GM23338 (cell line): ENCODE measurements around the gene FBXL2. TPM values are rescaled to one million over a fixed set of nuclear protein-coding genes. Genes with fewer than 3 reads are reported as not detected.

Experiments
- ATAC-seq: fragments of 200-7000 bp; cut with Tn5 transposase; 3 replicates; pipeline ENCODE4 v1.9.1; 2020
- DNase-seq: peaks from one replicate; pipeline ENCODE4 v3.0.0-alpha.2; 2015; ENCODE audit warnings: low spot score
- H2AFZ ChIP-seq: fragments of 200-600 bp; sonication (generic); 2 replicates; pipeline ENCODE4 v1.8.0; 2016; ENCODE audit warnings: antibody characterized with exemption, mild to moderate bottlenecking, moderate library complexity
- H3F3A ChIP-seq: fragments of 200-600 bp; sonication (generic); replicated peaks from 2 replicates; pipeline ENCODE4 v1.8.0; 2017; ENCODE audit warnings: antibody characterized with exemption, mixed run types, low read depth
- H3K27ac ChIP-seq: fragments of 200-600 bp; sonication (generic); 2 replicates; pipeline ENCODE4 v1.6.1; 2016; ENCODE audit warnings: low read depth
- H3K27me3 ChIP-seq: fragments of 200-600 bp; sonication (generic); 2 replicates; pipeline ENCODE4 v1.8.0; 2016; ENCODE audit warnings: mild to moderate bottlenecking, mixed run types, moderate library complexity; ENCODE audit not compliant: insufficient read depth
- H3K36me3 ChIP-seq: fragments of 200-600 bp; sonication (generic); 2 replicates; pipeline ENCODE4 v1.8.0; 2016; ENCODE audit warnings: mild to moderate bottlenecking; ENCODE audit not compliant: insufficient read depth
- H3K4me1 ChIP-seq: fragments of 200-600 bp; sonication (generic); 2 replicates; pipeline ENCODE4 v1.8.0; 2016; ENCODE audit warnings: mild to moderate bottlenecking, moderate library complexity; ENCODE audit not compliant: insufficient read depth
- H3K4me2 ChIP-seq: fragments of 200-600 bp; sonication (generic); 2 replicates; pipeline ENCODE4 v1.7.1; 2017; ENCODE audit warnings: mixed run types
- H3K4me3 ChIP-seq: fragments of 200-600 bp; sonication (generic); 2 replicates; pipeline ENCODE4 v1.6.1; 2016; ENCODE audit warnings: mixed run types
- H3K79me2 ChIP-seq: fragments of 200-600 bp; sonication (generic); replicated peaks from 2 replicates; pipeline ENCODE4 v1.8.0; 2017; ENCODE audit warnings: mild to moderate bottlenecking; ENCODE audit not compliant: insufficient read depth
- H3K9me2 ChIP-seq: fragments of 200-600 bp; sonication (generic); 2 replicates; pipeline ENCODE4 v1.8.0; 2017; ENCODE audit not compliant: insufficient read depth
- H4K20me1 ChIP-seq: fragments of 200-600 bp; sonication (generic); replicated peaks from 2 replicates; pipeline ENCODE4 v1.8.0; 2017; ENCODE audit warnings: mild to moderate bottlenecking; ENCODE audit not compliant: insufficient read depth
- H3K27ac Mint-ChIP-seq: 2 replicates; pipeline ENCODE4 v1.8.0; 2020; ENCODE audit warnings: inconsistent platforms, mild to moderate bottlenecking, moderate library complexity, mixed read lengths
- H3K27me3 Mint-ChIP-seq: 3 replicates; pipeline ENCODE4 v1.8.0; 2022; ENCODE audit warnings: low read depth, mild to moderate bottlenecking, moderate library complexity, mixed read lengths, inconsistent platforms; ENCODE audit not compliant: insufficient read depth, poor library complexity
- H3K36me3 Mint-ChIP-seq: 3 replicates; pipeline ENCODE4 v1.8.0; 2021; ENCODE audit warnings: low read depth, mild to moderate bottlenecking, inconsistent platforms, moderate library complexity, mixed read lengths
- H3K4me1 Mint-ChIP-seq: 3 replicates; pipeline ENCODE4 v1.8.0; 2020; ENCODE audit warnings: mild to moderate bottlenecking, inconsistent platforms, mixed read lengths
- H3K4me3 Mint-ChIP-seq: 3 replicates; pipeline ENCODE4 v1.8.0; 2021; ENCODE audit warnings: moderate library complexity, mild to moderate bottlenecking, inconsistent platforms, mixed read lengths
- H3K9me3 Mint-ChIP-seq: 3 replicates; pipeline ENCODE4 v1.8.0; 2020; ENCODE audit warnings: moderate library complexity, mild to moderate bottlenecking, inconsistent platforms, mixed read lengths
- JUNB ChIP-seq: IDR thresholded peaks from one replicate; pipeline ENCODE4 v1.6.1; 2016; ENCODE audit warnings: antibody characterized with exemption; ENCODE audit not compliant: unreplicated experiment
- NANOG ChIP-seq: IDR thresholded peaks from 2 replicates; pipeline ENCODE4 v1.6.1; 2016; ENCODE audit warnings: antibody characterized with exemption, borderline replicate concordance
- POLR2AphosphoS5 ChIP-seq: IDR thresholded peaks from 2 replicates; pipeline ENCODE4 v1.6.1; 2016; ENCODE audit warnings: antibody characterized with exemption, low read depth
- REST ChIP-seq: IDR thresholded peaks from one replicate; pipeline ENCODE4 v1.6.1; 2018; ENCODE audit warnings: antibody characterized with exemption; ENCODE audit not compliant: unreplicated experiment
- ZNF114 ChIP-seq: fragments of 250-450 bp; sonication (Bioruptor Pico); IDR thresholded peaks from 2 replicates; pipeline ENCODE4 v1.5.0; 2020; ENCODE audit warnings: mild to moderate bottlenecking, moderate library complexity
- ZNF331 ChIP-seq: fragments of 250-450 bp; sonication (Bioruptor Pico); IDR thresholded peaks from 2 replicates; pipeline ENCODE4 v1.5.0; 2020; ENCODE audit warnings: low read depth, mild to moderate bottlenecking, moderate library complexity
- polyA plus RNA-seq: library from polyadenylated mRNA; unstranded; fragments of >200 nt; fragmentation: Nextera tagmentation; extraction: Ambion mirVana; gene quantifications from 2 replicates; pipeline ENCODE4 v1.2.1, GENCODE V29; 2016
- total RNA-seq: library from RNA; depleted of rRNA; stranded (reverse); fragments of >200 nt; shearing (Covaris generic); gene quantifications from 2 replicates; pipeline ENCODE4 v1.2.3, GENCODE V29; 2014
- TF ChIP-seq, protein P1 (sequence below): fragments of 250-450 bp; sonication (Bioruptor Pico); IDR thresholded peaks from 2 replicates; pipeline ENCODE4 v1.5.0; 2020; ENCODE audit warnings: mild to moderate bottlenecking, moderate library complexity

Gene FBXL2
- total and polyA plus RNA-seq, 2 experiments from 2014 or later, result 2.8 to 5.7 TPM

DNA sequence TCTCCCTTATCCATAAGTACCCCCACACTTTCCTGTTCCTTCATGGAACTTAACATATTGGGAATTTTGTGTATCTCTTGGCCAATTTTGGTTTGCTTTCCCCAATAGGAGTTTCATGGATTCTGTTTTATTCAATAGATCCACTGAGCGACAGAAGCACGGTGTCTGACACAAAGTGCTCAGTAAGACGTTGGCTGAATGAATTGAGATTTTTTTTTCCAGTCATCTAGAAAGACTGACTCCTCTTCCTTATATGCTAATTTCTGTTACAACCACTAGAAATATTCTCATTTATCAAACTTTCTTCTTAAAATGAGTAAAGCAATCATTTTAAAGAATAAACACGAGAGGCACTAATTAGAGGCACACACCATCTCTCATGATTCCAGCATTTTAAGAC is 114.9 kb downstream of the FBXL2 start:
- H3K36me3 ChIP-seq, result peaks cover 35% of the 10 kb centered on the region; the same call in 1 of the 2 replicates
- H3K4me1 Mint-ChIP-seq, result no peaks in the 10 kb centered on the region
- peaks cover 8% of the 10 kb centered on the region for H3K27me3 Mint-ChIP-seq
- no peak overlapping the region for H3K27ac ChIP-seq
- no peak overlapping the region for H3K4me2 ChIP-seq
- no peaks in the 10 kb centered on the region for H3F3A ChIP-seq
- H3K9me3 Mint-ChIP-seq, result no peaks in the 10 kb centered on the region
- H3K4me3 ChIP-seq, result no peak overlapping the region
- DNase-seq, result no peak
- no peak overlapping the region for H2AFZ ChIP-seq
- no peak for ATAC-seq
- H3K36me3 Mint-ChIP-seq, result peaks cover 69% of the 10 kb centered on the region
- H3K4me3 Mint-ChIP-seq, result no peak overlapping the region
- TF ChIP-seq JUNB (no peak), NANOG (no peak), REST (no peak), ZNF331 (CRISPR knock-in tag) (no peak)
- H4K20me1 ChIP-seq, result peaks cover 6% of the 10 kb centered on the region
- H3K79me2 ChIP-seq, result no peaks in the 10 kb centered on the region
- H3K27me3 ChIP-seq, result no peaks in the 10 kb centered on the region
- H3K4me1 ChIP-seq, result no peaks in the 10 kb centered on the region
- no peaks in the 10 kb centered on the region for H3K9me2 ChIP-seq
- no peak overlapping the region for H3K27ac Mint-ChIP-seq

DNA sequence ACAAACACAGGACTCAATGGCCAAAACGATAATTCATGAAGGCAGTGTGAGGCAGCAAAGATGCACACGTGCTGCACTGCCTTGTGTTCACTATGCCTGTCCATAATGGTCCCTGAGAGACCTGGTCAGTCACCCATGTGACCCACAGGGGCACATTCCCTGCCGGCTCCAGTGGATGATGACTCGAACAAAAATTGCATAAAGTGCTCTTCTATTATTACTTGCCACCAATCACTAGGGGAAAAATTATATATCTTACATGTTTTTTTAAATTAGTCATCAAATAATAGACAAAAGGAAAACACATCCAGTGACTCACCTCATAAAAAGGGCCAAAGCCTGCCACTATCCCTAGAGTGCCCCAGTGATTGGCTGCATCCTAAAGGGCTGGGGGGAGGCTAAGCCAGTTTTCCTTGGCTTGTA is 115.5 kb downstream of the FBXL2 start:
- Histone ChIP-seq H4K20me1 (peaks cover 9% of the 10 kb centered on the region), H3K27ac (no peak overlapping the region), H3K27me3 (no peaks in the 10 kb centered on the region), H3K4me1 (no peaks in the 10 kb centered on the region), H3K36me3 (peaks cover 39% of the 10 kb centered on the region; the same call in 1 of the 2 replicates), H3K79me2 (no peaks in the 10 kb centered on the region), H2AFZ (no peak overlapping the region), H3F3A (no peaks in the 10 kb centered on the region), H3K4me3 (no peak overlapping the region), H3K9me2 (no peaks in the 10 kb centered on the region), H3K4me2 (no peak overlapping the region)
- Mint-ChIP-seq H3K4me1 (no peaks in the 10 kb centered on the region), H3K4me3 (no peak overlapping the region), H3K27ac (no peak overlapping the region), H3K27me3 (peaks cover 6% of the 10 kb centered on the region), H3K9me3 (no peaks in the 10 kb centered on the region), H3K36me3 (peaks cover 75% of the 10 kb centered on the region)
- ATAC-seq (no peak), DNase-seq (no peak)
- no peak for TF ChIP-seq ZNF114 (CRISPR knock-in tag)

DNA sequence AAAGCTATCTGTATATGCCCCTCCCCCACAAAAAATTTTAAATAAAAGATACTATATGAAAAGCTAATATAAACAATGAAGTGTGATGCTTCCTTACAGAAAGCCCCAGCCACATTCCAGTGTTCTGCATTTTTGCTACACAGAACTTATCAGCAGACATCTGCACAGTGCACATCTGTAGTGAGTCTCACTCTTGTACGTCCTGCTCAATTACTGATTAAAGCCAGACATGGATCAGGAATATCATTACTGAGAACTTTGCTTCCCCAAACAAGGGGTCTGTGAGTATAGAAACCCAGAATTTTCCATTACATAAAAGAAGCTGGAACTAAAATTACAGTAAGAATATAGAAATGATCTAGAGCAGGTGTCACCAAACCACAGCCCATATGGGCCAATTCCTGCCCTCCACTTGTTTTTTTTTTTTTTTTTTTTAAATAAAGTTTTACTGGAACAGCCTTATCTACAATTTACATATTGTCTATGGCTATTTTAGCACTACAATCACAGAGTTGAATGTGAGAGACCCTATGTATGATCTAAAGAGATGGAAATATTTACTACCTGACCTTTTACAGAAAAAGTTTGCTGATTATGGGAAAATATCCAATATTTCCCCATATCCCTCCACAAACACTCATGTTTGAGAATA is 117.3 kb downstream of the FBXL2 start:
- Histone ChIP-seq H3F3A (no peaks in the 10 kb centered on the region), H3K36me3 (peaks cover 52% of the 10 kb centered on the region)
- TF ChIP-seq ZNF114 (CRISPR knock-in tag) (no peak), POLR2AphosphoS5 (no peak), JUNB (no peak), ZNF331 (CRISPR knock-in tag) (no peak)
- TF ChIP-seq, protein P1, sequence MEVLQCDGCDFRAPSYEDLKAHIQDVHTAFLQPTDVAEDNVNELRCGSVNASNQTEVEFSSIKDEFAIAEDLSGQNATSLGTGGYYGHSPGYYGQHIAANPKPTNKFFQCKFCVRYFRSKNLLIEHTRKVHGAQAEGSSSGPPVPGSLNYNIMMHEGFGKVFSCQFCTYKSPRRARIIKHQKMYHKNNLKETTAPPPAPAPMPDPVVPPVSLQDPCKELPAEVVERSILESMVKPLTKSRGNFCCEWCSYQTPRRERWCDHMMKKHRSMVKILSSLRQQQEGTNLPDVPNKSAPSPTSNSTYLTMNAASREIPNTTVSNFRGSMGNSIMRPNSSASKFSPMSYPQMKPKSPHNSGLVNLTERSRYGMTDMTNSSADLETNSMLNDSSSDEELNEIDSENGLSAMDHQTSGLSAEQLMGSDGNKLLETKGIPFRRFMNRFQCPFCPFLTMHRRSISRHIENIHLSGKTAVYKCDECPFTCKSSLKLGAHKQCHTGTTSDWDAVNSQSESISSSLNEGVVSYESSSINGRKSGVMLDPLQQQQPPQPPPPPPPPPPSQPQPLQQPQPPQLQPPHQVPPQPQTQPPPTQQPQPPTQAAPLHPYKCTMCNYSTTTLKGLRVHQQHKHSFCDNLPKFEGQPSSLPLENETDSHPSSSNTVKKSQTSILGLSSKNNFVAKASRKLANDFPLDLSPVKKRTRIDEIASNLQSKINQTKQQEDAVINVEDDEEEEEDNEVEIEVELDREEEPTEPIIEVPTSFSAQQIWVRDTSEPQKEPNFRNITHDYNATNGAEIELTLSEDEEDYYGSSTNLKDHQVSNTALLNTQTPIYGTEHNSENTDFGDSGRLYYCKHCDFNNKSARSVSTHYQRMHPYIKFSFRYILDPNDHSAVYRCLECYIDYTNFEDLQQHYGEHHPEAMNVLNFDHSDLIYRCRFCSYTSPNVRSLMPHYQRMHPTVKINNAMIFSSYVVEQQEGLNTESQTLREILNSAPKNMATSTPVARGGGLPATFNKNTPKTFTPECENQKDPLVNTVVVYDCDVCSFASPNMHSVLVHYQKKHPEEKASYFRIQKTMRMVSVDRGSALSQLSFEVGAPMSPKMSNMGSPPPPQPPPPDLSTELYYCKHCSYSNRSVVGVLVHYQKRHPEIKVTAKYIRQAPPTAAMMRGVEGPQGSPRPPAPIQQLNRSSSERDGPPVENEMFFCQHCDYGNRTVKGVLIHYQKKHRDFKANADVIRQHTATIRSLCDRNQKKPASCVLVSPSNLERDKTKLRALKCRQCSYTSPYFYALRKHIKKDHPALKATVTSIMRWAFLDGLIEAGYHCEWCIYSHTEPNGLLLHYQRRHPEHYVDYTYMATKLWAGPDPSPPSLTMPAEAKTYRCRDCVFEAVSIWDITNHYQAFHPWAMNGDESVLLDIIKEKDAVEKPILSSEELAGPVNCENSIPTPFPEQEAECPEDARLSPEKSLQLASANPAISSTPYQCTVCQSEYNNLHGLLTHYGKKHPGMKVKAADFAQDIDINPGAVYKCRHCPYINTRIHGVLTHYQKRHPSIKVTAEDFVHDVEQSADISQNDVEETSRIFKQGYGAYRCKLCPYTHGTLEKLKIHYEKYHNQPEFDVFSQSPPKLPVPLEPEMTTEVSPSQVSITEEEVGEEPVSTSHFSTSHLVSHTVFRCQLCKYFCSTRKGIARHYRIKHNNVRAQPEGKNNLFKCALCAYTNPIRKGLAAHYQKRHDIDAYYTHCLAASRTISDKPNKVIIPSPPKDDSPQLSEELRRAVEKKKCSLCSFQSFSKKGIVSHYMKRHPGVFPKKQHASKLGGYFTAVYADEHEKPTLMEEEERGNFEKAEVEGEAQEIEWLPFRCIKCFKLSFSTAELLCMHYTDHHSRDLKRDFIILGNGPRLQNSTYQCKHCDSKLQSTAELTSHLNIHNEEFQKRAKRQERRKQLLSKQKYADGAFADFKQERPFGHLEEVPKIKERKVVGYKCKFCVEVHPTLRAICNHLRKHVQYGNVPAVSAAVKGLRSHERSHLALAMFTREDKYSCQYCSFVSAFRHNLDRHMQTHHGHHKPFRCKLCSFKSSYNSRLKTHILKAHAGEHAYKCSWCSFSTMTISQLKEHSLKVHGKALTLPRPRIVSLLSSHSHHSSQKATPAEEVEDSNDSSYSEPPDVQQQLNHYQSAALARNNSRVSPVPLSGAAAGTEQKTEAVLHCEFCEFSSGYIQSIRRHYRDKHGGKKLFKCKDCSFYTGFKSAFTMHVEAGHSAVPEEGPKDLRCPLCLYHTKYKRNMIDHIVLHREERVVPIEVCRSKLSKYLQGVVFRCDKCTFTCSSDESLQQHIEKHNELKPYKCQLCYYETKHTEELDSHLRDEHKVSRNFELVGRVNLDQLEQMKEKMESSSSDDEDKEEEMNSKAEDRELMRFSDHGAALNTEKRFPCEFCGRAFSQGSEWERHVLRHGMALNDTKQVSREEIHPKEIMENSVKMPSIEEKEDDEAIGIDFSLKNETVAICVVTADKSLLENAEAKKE (CRISPR knock-in tag), result no peak

More for the DNA sequence above, 117.3 kb downstream of the FBXL2 start:
- H3K9me3 Mint-ChIP-seq, result no peaks in the 10 kb centered on the region
- H4K20me1 ChIP-seq, result peaks cover 18% of the 10 kb centered on the region
- H3K4me2 ChIP-seq, result no peak overlapping the region
- DNase-seq, result no peak
- H3K4me3 Mint-ChIP-seq, result no peak overlapping the region
- H3K27me3 Mint-ChIP-seq, result peaks cover 6% of the 10 kb centered on the region
- H3K4me1 Mint-ChIP-seq, result no peaks in the 10 kb centered on the region
- no peak overlapping the region for H3K27ac Mint-ChIP-seq
- no peaks in the 10 kb centered on the region; the same call in 1 of the 2 replicates for H3K79me2 ChIP-seq
- peaks cover 84% of the 10 kb centered on the region for H3K36me3 Mint-ChIP-seq
- H3K9me2 ChIP-seq, result no peaks in the 10 kb centered on the region
- H3K4me3 ChIP-seq, result no peak overlapping the region
- ATAC-seq, result no peak
- no peak overlapping the region for H3K27ac ChIP-seq
- H3K4me1 ChIP-seq, result no peaks in the 10 kb centered on the region
- no peak overlapping the region for H2AFZ ChIP-seq
- H3K27me3 ChIP-seq, result no peaks in the 10 kb centered on the region
